ENCODE measurements around the gene GP9. TPM values are rescaled to one million over a fixed set of nuclear protein-coding genes. Genes with fewer than 3 reads are reported as not detected.
A peak's percentile ranks its signal among the peaks of the same experiment; 100 is the strongest.

GP9 gene
- total RNA-seq, 6 donors from 2014 or later: 0.47 to 12.0 (median 4.3) TPM; not detected in 1

GRCh38 chr3:129027544-129027880 is 33.1 kb upstream of the GP9 start:
- Histone ChIP-seq H3K4me1 (peaks cover 18 to 39% (median 28%) of the 10 kb centered on the region in 4 donors), H3K27me3 (no peaks in the 10 kb centered on the region), H3K9me3 (no peaks in the 10 kb centered on the region), H3K27ac (peak overlapping the region; percentile 58 to 87 (median 74)), H3K36me3 (peaks cover 0 to 4% (median 0%) of the 10 kb centered on the region in 4 donors), H3K4me3 (peak overlapping the region in 3 of 4 donors; percentile 40 to 57 (median 50))
- TF ChIP-seq POLR2AphosphoS5 (IDR thresholded peaks at IDR 0.05): no peak
- no peak for TF ChIP-seq EP300 (IDR thresholded peaks at IDR 0.05)
- no peak for TF ChIP-seq CTCF (IDR thresholded peaks at IDR 0.05)
- no peak for TF ChIP-seq POLR2A (IDR thresholded peaks at IDR 0.05)
- 77 to 90% methylated on average over 12 to 15 of the region's 15 CpGs for WGBS, 2 donors
- ATAC-seq (ENCODE audit: low FRiP score in 2 of 2) (no peak), DNase-seq (no peak)

GRCh38 chr3:129028866-129029265 is 31.7 kb upstream of the GP9 start:
- TF ChIP-seq POLR2AphosphoS5 (IDR thresholded peaks at IDR 0.05) (no peak), CTCF (IDR thresholded peaks at IDR 0.05) (no peak), POLR2A (IDR thresholded peaks at IDR 0.05) (no peak), EP300 (IDR thresholded peaks at IDR 0.05) (no peak)
- no peak overlapping the region for H3K27ac ChIP-seq
- H3K9me3 ChIP-seq: no peaks in the 10 kb centered on the region
- peaks cover 18 to 40% (median 33%) of the 10 kb centered on the region in 4 donors for H3K4me1 ChIP-seq
- H3K4me3 ChIP-seq: no peak overlapping the region
- DNase-seq (no peak), ATAC-seq (ENCODE audit: low FRiP score in 2 of 2) (no peak)
- no peaks in the 10 kb centered on the region for H3K27me3 ChIP-seq
- WGBS, 2 donors: 92% methylated on average over 13 of the region's 13 CpGs
- peaks cover 0 to 10% (median 0%) of the 10 kb centered on the region in 4 donors for H3K36me3 ChIP-seq

- Histone ChIP-seq H3K27ac (no peak overlapping the region), H3K27me3 (no peaks in the 10 kb centered on the region), H3K4me1 (peaks cover 14 to 34% (median 30%) of the 10 kb centered on the region in 4 donors), H3K9me3 (no peaks in the 10 kb centered on the region), H3K36me3 (peaks cover 0 to 16% (median 0%) of the 10 kb centered on the region in 4 donors), H3K4me3 (no peak overlapping the region)
- TF ChIP-seq EP300 (IDR thresholded peaks at IDR 0.05) (no peak), POLR2AphosphoS5 (IDR thresholded peaks at IDR 0.05) (no peak)
- ATAC-seq (ENCODE audit: low FRiP score in 2 of 2): no peak
- DNase-seq: no peak
- WGBS, 2 donors: 97% methylated on average over 4 of the region's 4 CpGs; no CpG with 5 or more reads in 1 of the 2 donors
Observed at GRCh38 chr3:129030611-129031010, 30.0 kb upstream of the GP9 start.

- Histone ChIP-seq H3K36me3 (peaks cover 0 to 16% (median 0%) of the 10 kb centered on the region in 4 donors), H3K9me3 (no peaks in the 10 kb centered on the region), H3K4me3 (no peak overlapping the region), H3K27me3 (no peaks in the 10 kb centered on the region), H3K4me1 (peaks cover 7 to 24% (median 20%) of the 10 kb centered on the region in 4 donors), H3K27ac (peak overlapping the region in 1 of 4 donors; percentile 52)
- no peak for ATAC-seq (ENCODE audit: low FRiP score in 2 of 2)
- 77 to 84% methylated on average over 9 to 10 of the region's 10 CpGs for WGBS, 2 donors
- TF ChIP-seq POLR2A (IDR thresholded peaks at IDR 0.05) (no peak), POLR2AphosphoS5 (IDR thresholded peaks at IDR 0.05) (no peak), EP300 (IDR thresholded peaks at IDR 0.05) (no peak), CTCF (IDR thresholded peaks at IDR 0.05) (no peak)
- DNase-seq: peak in 1 of 2 donors; percentile 20
Observed at GRCh38 chr3:129031476-129032215, 28.9 kb upstream of the GP9 start.

GRCh38 chr3:129032716-129033115 is 27.9 kb upstream of the GP9 start:
- Histone ChIP-seq H3K36me3 (peaks cover 0 to 16% (median 0%) of the 10 kb centered on the region in 4 donors), H3K27me3 (no peaks in the 10 kb centered on the region), H3K9me3 (no peaks in the 10 kb centered on the region), H3K4me1 (peaks cover 0 to 14% (median 12%) of the 10 kb centered on the region in 4 donors), H3K4me3 (no peak overlapping the region), H3K27ac (peak overlapping the region in 2 of 4 donors; percentile 43 to 52)
- ATAC-seq (ENCODE audit: low FRiP score in 2 of 2) (peak in 1 of 2 donors; percentile 19), DNase-seq (peak in 1 of 2 donors; percentile 60)
- TF ChIP-seq POLR2AphosphoS5 (IDR thresholded peaks at IDR 0.05): no peak
- no peak for TF ChIP-seq EP300 (IDR thresholded peaks at IDR 0.05)
- TF ChIP-seq POLR2A (IDR thresholded peaks at IDR 0.05): no peak
- WGBS, 2 donors: 80 to 88% methylated on average over 1 to 10 of the region's 14 CpGs
